Measurements from ENCODE around the gene CCT3. TPM values are rescaled to one million over a fixed set of nuclear protein-coding genes. Genes with fewer than 3 reads are reported as not detected.
A peak's percentile ranks its signal among the peaks of the same experiment; 100 is the strongest.
"Not testable (repeated sequence)": the region's sequence is repeated elsewhere in the genome, so short reads cannot be mapped to it uniquely, and the experiment has no call there.

The CCT3 gene
- total RNA-seq, 2 experiments from 2014 or later, result 344 to 356 TPM

DNA sequence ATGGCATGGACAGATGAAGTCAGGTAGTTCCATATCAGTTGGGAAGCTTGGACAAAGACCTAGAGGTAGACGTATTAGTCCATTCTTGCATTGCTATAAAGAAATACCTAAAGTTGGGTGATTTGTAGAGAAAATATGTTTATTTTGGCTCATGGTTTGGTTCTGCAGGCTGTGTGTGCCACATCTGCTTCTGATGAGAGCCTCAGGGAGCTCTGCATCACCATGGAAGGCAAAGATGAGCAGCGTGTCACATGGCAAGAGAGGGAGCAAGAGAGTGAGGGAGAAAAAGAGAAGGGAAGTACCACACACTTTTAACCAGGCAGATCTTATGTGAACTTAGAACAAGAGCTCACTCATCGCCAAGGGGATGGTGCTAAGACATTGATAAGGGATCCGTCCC, 9.2 kb upstream of the CCT3 start:
- Mint-ChIP-seq H3K27me3 (peaks cover 4% of the 10 kb centered on the region), H3K4me3 (no peak overlapping the region), H3K9me3 (no peaks in the 10 kb centered on the region), H3K4me1 (ENCODE audit: low read depth) (no peaks in the 10 kb centered on the region), H3K36me3 (no peaks in the 10 kb centered on the region), H3K27ac (no peak overlapping the region)
- POLR2A ChIA-PET, result no interaction called here
- CTCF ChIA-PET, result interaction anchor here (0.7 to 1.6 kb wide), 2 partner anchors 8 to 39 kb away, joined by 3 to 5 read pairs; no protein-coding TSS in a partner anchor
- no peak for DNase-seq
- intact Hi-C loops (cut with micrococcal nuclease), result no loop called here

DNA sequence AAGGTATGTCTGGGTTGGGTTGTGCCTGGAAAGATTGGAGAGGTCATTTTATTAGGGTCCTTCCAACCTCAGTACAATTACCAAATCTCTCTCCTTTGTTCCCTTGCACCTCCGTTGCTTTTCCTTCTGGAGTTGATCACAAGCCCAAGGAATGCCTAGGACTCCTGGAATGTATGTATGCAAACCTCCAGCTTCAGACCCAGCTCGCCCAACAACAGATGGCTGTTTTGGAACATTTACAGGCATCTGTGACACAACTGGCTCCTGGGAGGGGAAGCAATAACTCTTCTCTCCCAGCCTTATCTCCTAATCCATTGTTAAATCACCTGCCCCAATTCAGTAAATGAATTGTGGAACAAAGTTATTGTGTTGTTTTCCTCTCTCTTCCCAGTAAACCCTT, 8.5 kb upstream of the CCT3 start:
- Mint-ChIP-seq H3K4me1 (ENCODE audit: low read depth) (no peaks in the 10 kb centered on the region), H3K4me3 (no peak overlapping the region), H3K27ac (no peak overlapping the region), H3K27me3 (peaks cover 4% of the 10 kb centered on the region), H3K36me3 (no peaks in the 10 kb centered on the region), H3K9me3 (no peaks in the 10 kb centered on the region)
- no peak for DNase-seq
- CTCF ChIA-PET, result interaction anchor here (0.7 to 1.4 kb wide), 3 partner anchors 9 to 39 kb away, joined by 3 to 5 read pairs (median 5); no protein-coding TSS in a partner anchor
- intact Hi-C loops (cut with micrococcal nuclease), result no loop called here
- POLR2A ChIA-PET, result no interaction called here

DNA sequence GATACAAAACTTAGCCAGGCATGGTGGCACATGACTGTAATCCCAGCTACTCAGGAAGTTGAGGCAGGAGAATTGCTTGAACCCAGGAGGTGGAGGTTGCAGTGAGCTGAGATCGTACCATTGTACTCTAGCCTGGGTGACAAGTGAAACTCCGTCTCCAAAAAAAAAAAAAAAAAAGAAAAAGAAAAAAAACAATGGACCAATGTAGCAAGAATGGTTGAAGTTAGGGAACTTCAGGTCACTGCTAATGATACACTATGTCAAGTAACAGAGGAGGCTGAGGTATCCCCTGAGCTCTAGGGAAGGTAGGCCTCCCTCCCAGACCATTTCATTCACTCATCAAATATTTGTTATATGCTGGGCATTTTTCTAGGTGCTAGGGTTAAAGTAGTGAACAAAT, 7.9 kb upstream of the CCT3 start:
- H3K27me3 Mint-ChIP-seq; H3K4me3 Mint-ChIP-seq; H3K9me3 Mint-ChIP-seq; H3K36me3 Mint-ChIP-seq; DNase-seq; intact Hi-C loops (cut with micrococcal nuclease); POLR2A ChIA-PET; H3K4me1 Mint-ChIP-seq (ENCODE audit: low read depth); H3K27ac Mint-ChIP-seq: not testable (repeated sequence)
- CTCF ChIA-PET, result interaction anchor here (1.0 to 1.4 kb wide), 2 partner anchors 13 to 39 kb away, joined by 5 read pairs; no protein-coding TSS in a partner anchor

DNA sequence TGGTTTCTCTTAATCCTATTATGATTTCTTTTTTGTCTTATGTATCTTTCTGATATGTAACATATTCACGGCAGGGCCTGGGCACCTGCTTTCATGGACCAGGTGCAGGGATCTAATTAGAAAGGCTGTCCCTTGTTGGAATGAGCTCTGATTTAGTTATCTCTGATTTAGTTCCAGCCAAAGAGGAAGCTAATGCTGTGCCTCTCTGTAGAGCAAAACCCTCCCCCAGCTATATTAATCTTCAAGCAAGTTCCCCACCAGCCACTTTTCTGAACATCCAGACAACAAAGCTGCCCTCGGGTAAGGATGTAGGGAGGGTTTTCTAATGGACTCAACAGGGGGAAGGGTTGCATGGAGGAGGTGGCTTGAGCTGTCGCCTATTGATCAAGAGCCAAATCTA, 6.3 kb upstream of the CCT3 start:
- Mint-ChIP-seq H3K4me3 (no peak overlapping the region), H3K27me3 (peaks cover 4% of the 10 kb centered on the region), H3K36me3 (no peaks in the 10 kb centered on the region), H3K9me3 (no peaks in the 10 kb centered on the region), H3K27ac (no peak overlapping the region), H3K4me1 (ENCODE audit: low read depth) (no peaks in the 10 kb centered on the region)
- POLR2A ChIA-PET, result no interaction called here
- CTCF ChIA-PET, result interaction anchor here (1.1 to 1.7 kb wide), 4 partner anchors 12 to 102 kb away, joined by 3 to 6 read pairs (median 5); no protein-coding TSS in a partner anchor
- intact Hi-C loops (cut with micrococcal nuclease), result no loop called here
- DNase-seq, result no peak

DNA sequence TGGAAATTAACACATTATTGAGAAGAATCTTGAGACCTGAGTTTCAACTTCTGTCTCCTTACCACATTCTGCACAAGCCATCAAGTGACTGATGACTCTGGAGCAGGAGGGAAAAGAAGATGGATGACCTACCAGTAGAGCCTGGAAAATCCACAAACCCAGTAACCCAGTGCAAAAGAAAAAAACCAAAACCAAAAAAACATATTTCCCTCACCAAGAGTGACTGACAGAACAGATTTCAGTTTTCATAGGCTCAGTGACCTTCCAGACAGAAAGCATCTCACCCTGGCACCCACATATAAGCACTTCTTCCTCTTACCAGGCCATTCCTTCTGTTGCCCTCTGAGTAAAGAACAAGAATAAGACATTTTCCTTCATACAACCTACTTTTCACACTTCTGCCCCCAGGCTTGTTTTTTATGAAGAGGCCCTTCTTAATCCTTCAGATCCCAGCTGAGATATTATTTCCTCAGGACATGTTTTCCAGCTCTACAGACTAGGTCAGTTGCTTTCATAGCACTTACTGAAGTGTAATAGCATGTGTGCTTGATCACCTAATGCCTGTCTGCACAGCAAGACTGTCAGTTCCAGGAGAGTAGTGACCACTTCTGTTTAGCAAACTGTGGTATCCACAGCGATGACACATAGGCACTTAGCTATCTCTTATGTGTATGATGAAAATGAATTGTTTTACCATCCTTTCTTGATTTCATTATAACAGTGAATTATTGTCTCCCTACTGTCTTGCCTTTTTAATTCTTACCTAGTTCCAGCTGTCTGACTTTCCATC, 4.3 kb upstream of the CCT3 start:
- Mint-ChIP-seq H3K9me3 (no peaks in the 10 kb centered on the region), H3K27ac (no peak overlapping the region), H3K4me1 (ENCODE audit: low read depth) (peaks cover under 1% of the 10 kb centered on the region), H3K4me3 (no peak overlapping the region), H3K36me3 (peaks cover 2% of the 10 kb centered on the region), H3K27me3 (peaks cover 4% of the 10 kb centered on the region)
- ChIA-PET POLR2A (no interaction called here), CTCF (interaction anchor here (1.2 to 1.7 kb wide), 4 partner anchors 23 to 212 kb away, joined by 3 to 9 read pairs (median 6); no protein-coding TSS in a partner anchor)
- no peak for DNase-seq
- intact Hi-C loops (cut with micrococcal nuclease), result no loop called here

DNA sequence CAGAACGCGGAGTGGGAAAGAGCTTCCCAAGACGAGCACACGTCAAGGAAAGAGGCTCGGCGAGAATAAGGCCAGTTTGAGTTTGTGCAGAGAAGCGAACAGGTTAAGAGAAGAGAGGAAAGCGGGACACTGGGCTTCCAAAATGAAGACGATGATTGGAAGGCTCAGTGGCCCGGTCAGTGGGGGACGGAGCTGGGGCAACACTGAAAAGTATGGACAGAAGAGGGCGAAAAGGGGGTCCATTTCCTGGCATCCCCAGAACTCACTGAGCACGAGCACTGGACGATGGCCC, 258 bp downstream of the CCT3 start:
- ChIA-PET CTCF (interaction anchor here (0.9 to 2.3 kb wide), 4 partner anchors 19 to 108 kb away, joined by 3 to 8 read pairs (median 8); partner anchors contain the start of gene TMEM79), POLR2A (interaction anchor here (0.9 to 1.4 kb wide), 3 partner anchors 18 to 125 kb away, joined by 3 to 14 read pairs (median 3); partner anchors contain the start of genes PMF1 and SMG5)
- intact Hi-C loops (cut with micrococcal nuclease), result loop anchor here (5.0 kb wide), 5 partner anchors 56 to 406 kb away; partner anchors contain the start of genes KHDC4, MEF2D, SMG5 and TMEM79
- Mint-ChIP-seq H3K9me3 (no peaks in the 10 kb centered on the region), H3K4me3 (peak overlapping the region; percentile 90), H3K27me3 (no peaks in the 10 kb centered on the region), H3K36me3 (peaks cover 34% of the 10 kb centered on the region), H3K27ac (peak overlapping the region; percentile 95), H3K4me1 (ENCODE audit: low read depth) (peaks cover 27% of the 10 kb centered on the region)
- DNase-seq, result no peak

DNA sequence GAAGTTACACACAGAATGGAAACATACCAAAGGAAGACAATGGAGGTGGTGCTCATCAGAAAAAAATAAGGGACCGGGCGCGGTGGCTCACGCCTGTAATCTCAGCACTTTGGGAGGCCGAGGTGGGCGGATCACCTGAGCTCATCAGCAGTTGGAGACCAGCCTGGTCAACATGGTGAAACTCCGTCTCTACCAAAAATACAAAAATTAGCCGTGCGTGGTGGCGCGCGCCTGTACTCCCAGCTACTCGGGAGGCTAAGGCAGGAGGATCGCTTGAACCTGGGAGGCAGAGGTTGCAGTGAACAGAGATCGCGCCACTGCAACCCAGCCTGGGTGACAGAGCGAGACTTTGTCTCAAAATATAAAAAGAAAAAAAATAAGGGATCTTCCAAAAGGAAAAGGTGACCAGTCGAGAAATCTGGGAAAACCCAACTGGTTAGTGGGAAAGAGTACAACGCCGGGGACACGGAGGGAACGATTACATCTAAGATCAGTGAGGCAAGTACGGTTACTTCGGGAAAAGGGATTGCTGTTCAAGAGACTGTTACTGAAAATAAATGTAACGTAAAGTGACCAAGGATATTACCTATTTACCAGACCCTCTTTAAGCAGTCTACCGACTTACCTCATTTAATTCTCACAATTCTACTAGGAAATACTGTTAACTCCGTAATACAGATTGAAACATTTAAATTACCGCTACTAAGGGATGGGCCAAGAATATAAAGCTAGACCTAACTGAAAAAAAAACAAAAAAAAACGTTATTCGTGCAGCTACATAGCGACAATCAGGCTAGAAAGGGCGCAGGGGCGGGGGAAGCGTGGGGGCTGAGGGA, 822 bp downstream of the CCT3 start:
- Mint-ChIP-seq H3K27ac (peak overlapping the region; percentile 95), H3K4me1 (ENCODE audit: low read depth) (peaks cover 27% of the 10 kb centered on the region), H3K9me3 (no peaks in the 10 kb centered on the region), H3K4me3 (peak overlapping the region; percentile 90), H3K36me3 (peaks cover 34% of the 10 kb centered on the region), H3K27me3 (no peaks in the 10 kb centered on the region)
- intact Hi-C loops (cut with micrococcal nuclease), result loop anchor here (5.0 kb wide), 5 partner anchors 55 to 405 kb away; partner anchors contain the start of genes KHDC4, MEF2D, SMG5 and TMEM79
- ChIA-PET CTCF (interaction anchor here (0.7 to 2.3 kb wide), 7 partner anchors 15 to 406 kb away, joined by 3 to 8 read pairs (median 3); partner anchors contain the start of gene TMEM79), POLR2A (interaction anchor here (0.7 to 1.4 kb wide), 4 partner anchors 12 to 124 kb away, joined by 3 to 14 read pairs (median 3); partner anchors contain the start of genes PMF1 and SMG5)
- DNase-seq, result peak; percentile 29

DNA sequence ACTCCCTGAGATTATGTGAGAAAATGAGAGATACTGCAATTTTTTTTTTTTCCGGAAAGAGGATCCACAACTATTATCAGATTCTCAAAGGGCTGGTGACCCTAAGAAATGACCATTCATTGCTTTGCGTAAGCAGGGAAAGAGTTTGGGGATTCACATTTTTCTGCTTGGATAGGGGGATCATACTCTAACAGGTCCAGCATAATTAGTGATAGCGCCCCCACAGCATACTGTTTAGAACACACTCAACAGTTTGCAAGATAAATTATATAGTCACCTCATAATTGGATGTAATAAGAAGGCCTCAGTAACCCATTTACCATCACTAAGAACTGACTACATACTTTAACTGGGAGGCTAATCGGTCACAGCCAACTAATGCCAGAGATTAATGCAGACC, 1.9 kb downstream of the CCT3 start:
- CTCF ChIA-PET, result interaction anchor here (0.6 to 2.3 kb wide), 9 partner anchors 14 to 405 kb away, joined by 3 to 8 read pairs (median 3); no protein-coding TSS in a partner anchor
- Mint-ChIP-seq H3K4me1 (ENCODE audit: low read depth) (peaks cover 27% of the 10 kb centered on the region), H3K9me3 (no peaks in the 10 kb centered on the region), H3K36me3 (peaks cover 38% of the 10 kb centered on the region), H3K27me3 (no peaks in the 10 kb centered on the region), H3K27ac (peak overlapping the region; percentile 95), H3K4me3 (peak overlapping the region; percentile 90)
- DNase-seq, result no peak
- POLR2A ChIA-PET, result no interaction called here
- intact Hi-C loops (cut with micrococcal nuclease), result loop anchor here (5.0 kb wide), 5 partner anchors 54 to 404 kb away; partner anchors contain the start of genes KHDC4, MEF2D, SMG5 and TMEM79

DNA sequence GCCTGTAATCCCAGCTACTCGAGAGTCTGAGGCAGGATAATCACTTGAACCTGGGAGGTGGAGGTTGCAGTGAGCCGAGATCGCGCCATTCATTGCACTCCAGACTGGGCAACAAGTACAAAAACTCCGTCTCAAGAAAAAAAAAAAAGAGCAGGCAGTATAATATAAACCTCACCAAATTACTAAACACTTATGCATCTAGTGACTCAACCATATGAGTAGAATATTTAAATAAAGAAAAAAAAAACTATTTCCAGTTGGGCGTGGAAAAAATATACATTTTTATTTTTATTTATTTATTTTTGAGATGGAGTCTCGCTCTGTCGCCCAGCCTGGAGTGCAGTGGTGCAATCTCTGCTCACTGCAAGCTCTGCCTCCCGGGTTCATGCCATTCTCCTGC, 14.9 kb downstream of the CCT3 start:
- POLR2A ChIA-PET; H3K27me3 Mint-ChIP-seq; intact Hi-C loops (cut with micrococcal nuclease); H3K4me3 Mint-ChIP-seq; H3K4me1 Mint-ChIP-seq (ENCODE audit: low read depth); H3K9me3 Mint-ChIP-seq; H3K27ac Mint-ChIP-seq; DNase-seq: not testable (repeated sequence)
- CTCF ChIA-PET, result interaction anchor here (1.4 kb wide), 1 partner anchor 13 kb away, joined by 3 read pairs; no protein-coding TSS in a partner anchor
- H3K36me3 Mint-ChIP-seq, result peaks cover 37% of the 10 kb centered on the region

DNA sequence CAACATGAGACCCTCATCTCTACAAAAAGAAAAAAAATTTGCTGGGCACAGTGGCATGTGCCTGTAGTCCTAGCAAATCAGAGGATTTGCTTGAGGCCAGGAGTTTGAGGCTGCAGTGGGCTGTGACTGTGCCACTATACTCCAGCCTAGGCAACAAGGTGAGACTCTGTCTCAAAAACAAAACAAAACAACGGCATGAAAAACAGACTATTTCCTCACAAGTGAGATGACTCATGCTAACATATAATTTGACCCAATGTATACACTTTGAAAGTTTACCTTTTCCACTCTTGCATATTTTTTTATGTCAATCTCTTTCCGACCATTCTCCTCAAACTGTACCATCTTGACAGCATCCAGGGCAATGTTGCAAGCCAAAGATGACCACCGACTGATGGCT, 17.5 kb downstream of the CCT3 start:
- H3K4me1 Mint-ChIP-seq (ENCODE audit: low read depth), result no peaks in the 10 kb centered on the region
- H3K4me3 Mint-ChIP-seq, result no peak overlapping the region
- ChIA-PET CTCF (interaction anchor here (1.2 to 2.7 kb wide), 3 partner anchors 15 to 174 kb away, joined by 3 to 9 read pairs (median 4); no protein-coding TSS in a partner anchor), POLR2A (no interaction called here)
- H3K36me3 Mint-ChIP-seq, result peaks cover 55% of the 10 kb centered on the region
- no peak for DNase-seq
- H3K9me3 Mint-ChIP-seq, result no peaks in the 10 kb centered on the region
- intact Hi-C loops (cut with micrococcal nuclease), result no loop called here
- H3K27ac Mint-ChIP-seq, result no peak overlapping the region
- H3K27me3 Mint-ChIP-seq, result no peaks in the 10 kb centered on the region

DNA sequence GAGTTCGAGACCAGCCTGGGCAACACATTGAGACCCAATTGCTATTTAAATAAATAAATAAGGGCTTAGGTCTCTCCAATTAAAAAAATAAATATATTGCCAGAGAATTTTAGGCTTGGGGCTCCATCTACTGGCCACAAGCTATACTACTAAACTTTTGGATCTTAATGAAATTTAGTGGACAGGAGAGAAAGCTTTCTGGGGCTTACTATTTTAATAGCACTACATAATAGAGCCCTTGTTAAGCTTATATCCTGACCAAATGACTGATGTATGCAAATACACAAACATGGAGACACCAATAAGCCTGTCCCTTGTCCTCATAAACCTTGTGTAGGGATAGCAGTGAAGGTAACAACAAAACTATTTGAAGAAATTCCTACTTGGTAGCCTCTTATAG, 18.4 kb downstream of the CCT3 start:
- intact Hi-C loops (cut with micrococcal nuclease), result loop anchor here (1.0 kb wide), 1 partner anchor 173 kb away; no protein-coding TSS in a partner anchor
- POLR2A ChIA-PET, result interaction anchor here (0.9 kb wide), 1 partner anchor 39 kb away, joined by 3 read pairs; no protein-coding TSS in a partner anchor
- no peak overlapping the region for H3K4me3 Mint-ChIP-seq
- H3K27me3 Mint-ChIP-seq, result no peaks in the 10 kb centered on the region
- H3K4me1 Mint-ChIP-seq (ENCODE audit: low read depth), result no peaks in the 10 kb centered on the region
- no peak for DNase-seq
- H3K36me3 Mint-ChIP-seq, result peaks cover 55% of the 10 kb centered on the region
- CTCF ChIA-PET, result interaction anchor here (0.5 to 2.7 kb wide), 26 partner anchors 9 to 325 kb away, joined by 3 to 11 read pairs (median 4); partner anchors contain the start of genes CCT3, GLMP, SMG5 and TSACC
- H3K27ac Mint-ChIP-seq, result no peak overlapping the region
- H3K9me3 Mint-ChIP-seq, result no peaks in the 10 kb centered on the region

All from activated CD4-positive, alpha-beta memory T cell treated with anti-CD3 and anti-CD28 coated beads for 36 hours (primary cell).